NCI-H1092 (cell line): ENCODE data around the gene ERBB4.
"Not testable (repeated sequence)": the region's sequence is repeated elsewhere in the genome, so short reads cannot be mapped to it uniquely, and the experiment has no call there.

ENCODE experiments used
- DNase-seq: peaks from one replicate; lab custom pipeline; 2025; lab: John Stamatoyannopoulos, UW

ERBB4 gene

GRCh38 chr2:212147921-212148513 is 390.6 kb downstream of the ERBB4 start:
- no peak for DNase-seq

GRCh38 chr2:212146416-212146815 is 392.2 kb downstream of the ERBB4 start:
- DNase-seq: no peak

- DNase-seq: no peak
These were observed 393.5 kb downstream of the ERBB4 start for GRCh38 chr2:212145121-212145520.

GRCh38 chr2:212142631-212143030 is 396.0 kb downstream of the ERBB4 start:
- no peak for DNase-seq

- no peak for DNase-seq
These were observed 397.1 kb downstream of the ERBB4 start for GRCh38 chr2:212141499-212141898.

GRCh38 chr2:212136216-212136795 is 402.3 kb downstream of the ERBB4 start:
- DNase-seq: no peak

- DNase-seq: peak; percentile 82
These were observed 402.9 kb downstream of the ERBB4 start for GRCh38 chr2:212135739-212136138.

GRCh38 chr2:212133337-212133736 is 405.3 kb downstream of the ERBB4 start:
- DNase-seq: no peak

- DNase-seq: no peak
These were observed 414.0 kb downstream of the ERBB4 start for GRCh38 chr2:212124598-212124997.

- DNase-seq: no peak
These were observed 419.0 kb downstream of the ERBB4 start for GRCh38 chr2:212119591-212119990.

- no peak for DNase-seq
These were observed 420.7 kb downstream of the ERBB4 start for GRCh38 chr2:212117926-212118325.

GRCh38 chr2:212114489-212114888 is 424.1 kb downstream of the ERBB4 start:
- DNase-seq: no peak

- DNase-seq: no peak
These were observed 426.2 kb downstream of the ERBB4 start for GRCh38 chr2:212112401-212112800.

- DNase-seq: no peak
These were observed 428.6 kb downstream of the ERBB4 start for GRCh38 chr2:212109792-212110680.

GRCh38 chr2:212109217-212109616 is 429.4 kb downstream of the ERBB4 start:
- DNase-seq: no peak

- DNase-seq: no peak
These were observed 430.6 kb downstream of the ERBB4 start for GRCh38 chr2:212107989-212108388.

GRCh38 chr2:212107014-212107413 is 431.6 kb downstream of the ERBB4 start:
- no peak for DNase-seq

GRCh38 chr2:212106536-212106935 is 432.1 kb downstream of the ERBB4 start:
- not testable (repeated sequence) for DNase-seq

- DNase-seq: no peak
These were observed 438.9 kb downstream of the ERBB4 start for GRCh38 chr2:212099658-212100057.

- DNase-seq: no peak
These were observed 439.6 kb downstream of the ERBB4 start for GRCh38 chr2:212098966-212099365.

GRCh38 chr2:212097001-212097400 is 441.6 kb downstream of the ERBB4 start:
- no peak for DNase-seq

- DNase-seq: no peak
These were observed 448.7 kb downstream of the ERBB4 start for GRCh38 chr2:212089873-212090272.

GRCh38 chr2:212088353-212088752 is 450.2 kb downstream of the ERBB4 start:
- no peak for DNase-seq
